Measurements from ENCODE around the gene L1CAM. TPM values are rescaled to one million over a fixed set of nuclear protein-coding genes. Genes with fewer than 3 reads are reported as not detected.

Gene L1CAM
- total and polyA plus RNA-seq, 9 of the 15 experiments (the other 6 are each of a cell fraction or from before 2014, with no cell fraction given), result 0.09 to 0.86 (median 0.26) TPM; not detected in 3

DNA sequence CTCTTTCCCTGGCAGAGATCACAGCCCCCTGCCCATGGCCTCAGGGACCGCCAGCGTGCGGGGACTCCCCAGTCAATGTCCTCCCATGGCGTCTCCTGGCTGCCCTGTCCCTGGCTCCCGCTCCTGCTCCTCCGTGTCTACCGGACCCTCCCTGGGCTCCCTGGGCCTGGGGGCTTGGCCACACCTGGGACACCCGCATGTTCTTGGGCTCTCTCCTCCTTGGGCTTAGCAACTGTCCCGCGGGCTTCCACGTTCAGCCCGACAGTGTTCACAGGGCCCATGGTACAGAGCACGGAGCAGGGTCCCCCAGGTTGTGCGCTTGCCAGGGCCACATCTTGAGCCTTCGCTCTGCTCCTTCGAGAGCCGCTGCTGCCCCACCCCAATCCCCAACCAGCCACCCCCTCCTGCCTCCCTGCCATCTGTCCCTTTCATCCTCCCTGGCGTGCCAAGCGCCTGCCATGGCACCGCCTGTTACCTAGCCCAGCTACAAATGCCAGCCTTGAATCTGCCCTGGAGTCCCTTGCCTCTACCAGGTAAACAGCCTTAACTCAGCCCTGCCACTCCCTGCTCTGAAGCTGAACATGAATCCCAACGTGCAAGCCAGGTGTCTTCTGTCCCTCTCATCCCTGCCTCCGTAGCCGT lies 22.4 kb upstream of the L1CAM start:
- Histone ChIP-seq H3K4me3 (no peak overlapping the region), H3K27ac (ENCODE audit: extremely low read depth, low read depth, low read length) (no peak overlapping the region), H3K9me1 (ENCODE audit: control insufficient read depth, insufficient read depth, low read length) (no peaks in the 10 kb centered on the region), H3K4me1 (replicated peaks in 1 of 2; ENCODE audit: control insufficient read depth in 2 of 2, insufficient read depth in 2 of 2, low read length in 2 of 2) (peaks cover 6 to 67% of the 10 kb centered on the region in 2 experiments; a peak in 3 of 5 replicates), H3K9ac (ENCODE audit: insufficient read depth in 1 of 2, low read depth in 2 of 2, low read length in 2 of 2) (no peak overlapping the region), H3K27me3 (ENCODE audit: control insufficient read depth in 2 of 2, insufficient read depth in 2 of 2, low read length in 2 of 2) (no peaks in the 10 kb centered on the region), H4K20me1 (replicated peaks; ENCODE audit: control insufficient read depth, insufficient read depth, low read length) (peaks cover 5% of the 10 kb centered on the region; the same call in 1 of the 2 replicates), H3K9me3 (replicated peaks; ENCODE audit: control insufficient read depth, insufficient read depth, low read depth, low read length) (no peaks in the 10 kb centered on the region), H3K4me2 (ENCODE audit: insufficient read depth, low read length) (no peak overlapping the region), H2AFZ (ENCODE audit: low read depth, low read length) (no peak overlapping the region), H3K36me3 (ENCODE audit: control insufficient read depth, insufficient read depth, low read length) (peaks cover 15% of the 10 kb centered on the region; the same call in 2 of the 3 replicates), H3K79me2 (ENCODE audit: control insufficient read depth, insufficient read depth, low read length) (no peaks in the 10 kb centered on the region)
- ChIA-PET POLR2A (interaction anchor here (1.4 to 1.5 kb wide), 2 partner anchors 10 to 13 kb away, joined by 3 to 5 read pairs; no protein-coding TSS in a partner anchor), CTCF (ENCODE audit: low intra/inter-chr PET ratio) (no interaction called here)
- no TSS peak for BruUV-seq (replicated peaks)
- WGBS (ENCODE audit: insufficient coverage, low coverage, missing lambda C conversion rate), result 82% methylated on average over 8 of the region's 23 CpGs
- DNase-seq (ENCODE audit: extremely low read depth in 1 of 4, low spot score in 3 of 4) (no peak), FAIRE-seq (no peak), ATAC-seq (no peak)
- intact Hi-C loops (cut with micrococcal nuclease), result no loop called here
- TF ChIP-seq TGIF2 (CRISPR knock-in tag; IDR thresholded peaks at IDR 0.05), result no peak
- no peak for TF ChIP-seq BCL6 (CRISPR knock-in tag; IDR thresholded peaks at IDR 0.05)
- TF ChIP-seq, protein P1, sequence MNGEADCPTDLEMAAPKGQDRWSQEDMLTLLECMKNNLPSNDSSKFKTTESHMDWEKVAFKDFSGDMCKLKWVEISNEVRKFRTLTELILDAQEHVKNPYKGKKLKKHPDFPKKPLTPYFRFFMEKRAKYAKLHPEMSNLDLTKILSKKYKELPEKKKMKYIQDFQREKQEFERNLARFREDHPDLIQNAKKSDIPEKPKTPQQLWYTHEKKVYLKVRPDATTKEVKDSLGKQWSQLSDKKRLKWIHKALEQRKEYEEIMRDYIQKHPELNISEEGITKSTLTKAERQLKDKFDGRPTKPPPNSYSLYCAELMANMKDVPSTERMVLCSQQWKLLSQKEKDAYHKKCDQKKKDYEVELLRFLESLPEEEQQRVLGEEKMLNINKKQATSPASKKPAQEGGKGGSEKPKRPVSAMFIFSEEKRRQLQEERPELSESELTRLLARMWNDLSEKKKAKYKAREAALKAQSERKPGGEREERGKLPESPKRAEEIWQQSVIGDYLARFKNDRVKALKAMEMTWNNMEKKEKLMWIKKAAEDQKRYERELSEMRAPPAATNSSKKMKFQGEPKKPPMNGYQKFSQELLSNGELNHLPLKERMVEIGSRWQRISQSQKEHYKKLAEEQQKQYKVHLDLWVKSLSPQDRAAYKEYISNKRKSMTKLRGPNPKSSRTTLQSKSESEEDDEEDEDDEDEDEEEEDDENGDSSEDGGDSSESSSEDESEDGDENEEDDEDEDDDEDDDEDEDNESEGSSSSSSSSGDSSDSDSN (IDR thresholded peaks at IDR 0.05; ENCODE audit: borderline replicate concordance in 1 of 2, low read depth in 2 of 2, low read length in 2 of 2), result no peak
- no peak for TF ChIP-seq ZNF76 (CRISPR knock-in tag; IDR thresholded peaks at IDR 0.05; ENCODE audit: borderline replicate concordance)
- no peak for TF ChIP-seq ZNF699 (CRISPR knock-in tag; IDR thresholded peaks at IDR 0.05; ENCODE audit: insufficient replicate concordance)
- TF ChIP-seq, protein P2, sequence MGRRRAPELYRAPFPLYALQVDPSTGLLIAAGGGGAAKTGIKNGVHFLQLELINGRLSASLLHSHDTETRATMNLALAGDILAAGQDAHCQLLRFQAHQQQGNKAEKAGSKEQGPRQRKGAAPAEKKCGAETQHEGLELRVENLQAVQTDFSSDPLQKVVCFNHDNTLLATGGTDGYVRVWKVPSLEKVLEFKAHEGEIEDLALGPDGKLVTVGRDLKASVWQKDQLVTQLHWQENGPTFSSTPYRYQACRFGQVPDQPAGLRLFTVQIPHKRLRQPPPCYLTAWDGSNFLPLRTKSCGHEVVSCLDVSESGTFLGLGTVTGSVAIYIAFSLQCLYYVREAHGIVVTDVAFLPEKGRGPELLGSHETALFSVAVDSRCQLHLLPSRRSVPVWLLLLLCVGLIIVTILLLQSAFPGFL (CRISPR knock-in tag; IDR thresholded peaks at IDR 0.05), result no peak
- in situ Hi-C loops (cut with MboI), result no loop called here

Measured in K562 (cell line).